Activated naive CD8-positive, alpha-beta T cell (primary cell): Measurements from ENCODE around the gene MGME1.
A peak's percentile ranks its signal among the peaks of the same experiment; 100 is the strongest.

Source experiments
- H3K27ac Mint-ChIP-seq: one replicate; pipeline ENCODE4 v1.8.0; 2021; ENCODE audit warnings: mixed read lengths
- H3K27me3 Mint-ChIP-seq: one replicate; pipeline ENCODE4 v1.8.0; 2021; ENCODE audit warnings: mixed read lengths
- H3K36me3 Mint-ChIP-seq: one replicate; pipeline ENCODE4 v1.8.0; 2021; ENCODE audit warnings: mixed read lengths
- H3K4me1 Mint-ChIP-seq: one replicate; pipeline ENCODE4 v1.8.0; 2021; ENCODE audit warnings: low read depth, mixed read lengths
- H3K4me3 Mint-ChIP-seq: one replicate; pipeline ENCODE4 v1.8.0; 2021; ENCODE audit warnings: mild to moderate bottlenecking, mixed read lengths
- H3K9me3 Mint-ChIP-seq: one replicate; pipeline ENCODE4 v1.8.0; 2021; ENCODE audit warnings: low read depth, mixed read lengths

MGME1 gene

GRCh38 chr20:17963114-17963897, 5.5 kb upstream of the MGME1 start:
- H3K4me1 Mint-ChIP-seq: peaks cover 78% of the 10 kb centered on the region
- peaks cover 37% of the 10 kb centered on the region for H3K36me3 Mint-ChIP-seq
- peak overlapping the region; percentile 81 for H3K27ac Mint-ChIP-seq
- no peaks in the 10 kb centered on the region for H3K9me3 Mint-ChIP-seq
- H3K27me3 Mint-ChIP-seq: no peaks in the 10 kb centered on the region
- H3K4me3 Mint-ChIP-seq: peak overlapping the region; percentile 75

- peak overlapping the region; percentile 97 for H3K27ac Mint-ChIP-seq
- peaks cover 70% of the 10 kb centered on the region for H3K4me1 Mint-ChIP-seq
- H3K36me3 Mint-ChIP-seq: peaks cover 37% of the 10 kb centered on the region
- no peaks in the 10 kb centered on the region for H3K27me3 Mint-ChIP-seq
- peak overlapping the region; percentile 96 for H3K4me3 Mint-ChIP-seq
- no peaks in the 10 kb centered on the region for H3K9me3 Mint-ChIP-seq
These were observed 4.7 kb upstream of the MGME1 start for GRCh38 chr20:17964073-17964472.

GRCh38 chr20:17964632-17965031, 4.2 kb upstream of the MGME1 start:
- Mint-ChIP-seq H3K4me3 (peak overlapping the region; percentile 96), H3K27me3 (no peaks in the 10 kb centered on the region), H3K36me3 (peaks cover 37% of the 10 kb centered on the region), H3K27ac (peak overlapping the region; percentile 97), H3K9me3 (no peaks in the 10 kb centered on the region), H3K4me1 (peaks cover 66% of the 10 kb centered on the region)

GRCh38 chr20:17965042-17965697, 3.6 kb upstream of the MGME1 start:
- peak overlapping the region; percentile 96 for H3K4me3 Mint-ChIP-seq
- H3K4me1 Mint-ChIP-seq: peaks cover 66% of the 10 kb centered on the region
- no peaks in the 10 kb centered on the region for H3K27me3 Mint-ChIP-seq
- H3K9me3 Mint-ChIP-seq: no peaks in the 10 kb centered on the region
- peak overlapping the region; percentile 97 for H3K27ac Mint-ChIP-seq
- H3K36me3 Mint-ChIP-seq: peaks cover 40% of the 10 kb centered on the region

- H3K27ac Mint-ChIP-seq: peak overlapping the region; percentile 97
- no peaks in the 10 kb centered on the region for H3K9me3 Mint-ChIP-seq
- H3K27me3 Mint-ChIP-seq: no peaks in the 10 kb centered on the region
- H3K4me3 Mint-ChIP-seq: peak overlapping the region; percentile 96
- H3K36me3 Mint-ChIP-seq: peaks cover 35% of the 10 kb centered on the region
- peaks cover 67% of the 10 kb centered on the region for H3K4me1 Mint-ChIP-seq
These were observed 2.1 kb upstream of the MGME1 start for GRCh38 chr20:17966432-17967310.

GRCh38 chr20:17967521-17968365, 1.1 kb upstream of the MGME1 start:
- H3K4me3 Mint-ChIP-seq: peak overlapping the region; percentile 96
- peaks cover 32% of the 10 kb centered on the region for H3K36me3 Mint-ChIP-seq
- H3K27ac Mint-ChIP-seq: peak overlapping the region; percentile 97
- H3K4me1 Mint-ChIP-seq: peaks cover 68% of the 10 kb centered on the region
- no peaks in the 10 kb centered on the region for H3K27me3 Mint-ChIP-seq
- H3K9me3 Mint-ChIP-seq: no peaks in the 10 kb centered on the region

- Mint-ChIP-seq H3K9me3 (no peaks in the 10 kb centered on the region), H3K4me3 (peak overlapping the region; percentile 96), H3K27ac (peak overlapping the region; percentile 97), H3K36me3 (peaks cover 26% of the 10 kb centered on the region), H3K27me3 (no peaks in the 10 kb centered on the region), H3K4me1 (peaks cover 58% of the 10 kb centered on the region)
These were observed 563 bp downstream of the MGME1 start for GRCh38 chr20:17969278-17969883.

- Mint-ChIP-seq H3K27ac (peak overlapping the region; percentile 97), H3K4me3 (peak overlapping the region; percentile 96), H3K9me3 (no peaks in the 10 kb centered on the region), H3K4me1 (peaks cover 53% of the 10 kb centered on the region), H3K27me3 (no peaks in the 10 kb centered on the region), H3K36me3 (peaks cover 22% of the 10 kb centered on the region)
These were observed 1.1 kb downstream of the MGME1 start for GRCh38 chr20:17969884-17970409.

- H3K4me3 Mint-ChIP-seq: peak overlapping the region; percentile 96
- no peaks in the 10 kb centered on the region for H3K27me3 Mint-ChIP-seq
- peaks cover 24% of the 10 kb centered on the region for H3K36me3 Mint-ChIP-seq
- no peaks in the 10 kb centered on the region for H3K9me3 Mint-ChIP-seq
- peaks cover 44% of the 10 kb centered on the region for H3K4me1 Mint-ChIP-seq
- no peak overlapping the region for H3K27ac Mint-ChIP-seq
These were observed 2.6 kb downstream of the MGME1 start for GRCh38 chr20:17971300-17972013.

- H3K4me3 Mint-ChIP-seq: peak overlapping the region; percentile 96
- no peaks in the 10 kb centered on the region for H3K9me3 Mint-ChIP-seq
- H3K36me3 Mint-ChIP-seq: peaks cover 18% of the 10 kb centered on the region
- peaks cover 41% of the 10 kb centered on the region for H3K4me1 Mint-ChIP-seq
- H3K27ac Mint-ChIP-seq: no peak overlapping the region
- no peaks in the 10 kb centered on the region for H3K27me3 Mint-ChIP-seq
These were observed 3.3 kb downstream of the MGME1 start for GRCh38 chr20:17972121-17972520.

- Mint-ChIP-seq H3K36me3 (peaks cover 11% of the 10 kb centered on the region), H3K27ac (no peak overlapping the region)
These were observed 7.5 kb downstream of the MGME1 start for GRCh38 chr20:17976305-17976704.

GRCh38 chr20:17985388-17986018, 16.7 kb downstream of the MGME1 start:
- no peak overlapping the region for H3K27ac Mint-ChIP-seq
- peaks cover 18% of the 10 kb centered on the region for H3K36me3 Mint-ChIP-seq
- H3K27me3 Mint-ChIP-seq: peaks cover 1% of the 10 kb centered on the region
- H3K4me1 Mint-ChIP-seq: peaks cover 15% of the 10 kb centered on the region
- H3K4me3 Mint-ChIP-seq: no peak overlapping the region
- no peaks in the 10 kb centered on the region for H3K9me3 Mint-ChIP-seq

More at GRCh38 chr20:17976305-17976704, 7.5 kb downstream of the MGME1 start:
- Mint-ChIP-seq H3K4me1 (peaks cover 23% of the 10 kb centered on the region), H3K27me3 (no peaks in the 10 kb centered on the region), H3K9me3 (no peaks in the 10 kb centered on the region), H3K4me3 (no peak overlapping the region)

- H3K36me3 Mint-ChIP-seq: peaks cover 16% of the 10 kb centered on the region
These were observed 19.2 kb downstream of the MGME1 start for GRCh38 chr20:17987988-17988387.

More at GRCh38 chr20:17987988-17988387, 19.2 kb downstream of the MGME1 start:
- peaks cover under 1% of the 10 kb centered on the region for H3K27me3 Mint-ChIP-seq
- H3K4me1 Mint-ChIP-seq: peaks cover 15% of the 10 kb centered on the region
- H3K27ac Mint-ChIP-seq: no peak overlapping the region
- no peaks in the 10 kb centered on the region for H3K9me3 Mint-ChIP-seq
- peak overlapping the region; percentile 9 for H3K4me3 Mint-ChIP-seq
